PC-3 (cell line): ENCODE measurements around the gene RNF181. TPM values are rescaled to one million over a fixed set of nuclear protein-coding genes. Genes with fewer than 3 reads are reported as not detected.

Experiments
- ATAC-seq: fragments of 200-7000 bp; cut with Tn5 transposase; 2 replicates; pipeline ENCODE4 v1.9.1; 2020; ENCODE audit warnings: mild to moderate bottlenecking, moderate library complexity
- BruUV-seq: library from RNA; stranded (reverse); fragments of 400-500 nt; replicated peaks from 2 replicates; lab custom pipeline; 2021; lab: Mats Ljungman, UMichigan
- CTCF ChIA-PET: fragments of 300-600 bp; sonication (Branson Sonifier 250); formaldehyde crosslinking; loops from one replicate; lab custom pipeline; 2022; ENCODE audit warnings: antibody characterized with exemption; lab: Charles Lee
- POLR2A ChIA-PET: fragments of 300-600 bp; sonication (Branson Sonifier 250); formaldehyde crosslinking; loops from one replicate; lab custom pipeline; 2022; ENCODE audit warnings: antibody characterized with exemption; ENCODE audit not compliant: unreplicated experiment; lab: Charles Lee
- DNase-seq: peaks from one replicate; pipeline ENCODE4 v3.0.0-alpha.2; 2015
- H2AFZ ChIP-seq: fragments of 300-600 bp; sonication (generic); 2 replicates; pipeline ENCODE4 v1.6.0; 2016; ENCODE audit warnings: antibody characterized with exemption, low read length
- H3F3A ChIP-seq: fragments of 300-600 bp; sonication (generic); one replicate; pipeline ENCODE4 v1.6.0; 2017; ENCODE audit warnings: antibody characterized with exemption, low read length, control low read depth, mild to moderate bottlenecking; ENCODE audit not compliant: unreplicated experiment
- H3K27ac ChIP-seq: fragments of 300-600 bp; sonication (generic); 2 replicates; pipeline ENCODE4 v1.5.1; 2016; ENCODE audit warnings: mild to moderate bottlenecking, low read length
- H3K27me3 ChIP-seq: fragments of 300-600 bp; sonication (generic); 2 replicates; pipeline ENCODE4 v1.6.1; 2016; ENCODE audit warnings: low read length, mixed read lengths
- H3K36me3 ChIP-seq: fragments of 300-600 bp; sonication (generic); 2 replicates; pipeline ENCODE4 v1.6.1; 2016; ENCODE audit warnings: low read depth, mixed run types, low read length, mixed read lengths
- H3K4me1 ChIP-seq: fragments of 300-600 bp; sonication (generic); 2 replicates; pipeline ENCODE4 v1.5.1; 2016; ENCODE audit warnings: low read length; ENCODE audit not compliant: insufficient read depth
- H3K4me2 ChIP-seq: fragments of 300-600 bp; sonication (generic); 2 replicates; pipeline ENCODE4 v1.6.0; 2016; ENCODE audit warnings: low read length
- H3K4me3 ChIP-seq: fragments of 300-600 bp; sonication (generic); 2 replicates; pipeline ENCODE4 v1.5.1; 2016; ENCODE audit warnings: mild to moderate bottlenecking, low read length, mixed read lengths
- H3K79me2 ChIP-seq: fragments of 300-600 bp; sonication (generic); 2 replicates; pipeline ENCODE4 v1.6.1; 2017; ENCODE audit warnings: low read length, mixed read lengths
- H3K9ac ChIP-seq: fragments of 300-600 bp; sonication (generic); 2 replicates; pipeline ENCODE4 v1.6.0; 2016; ENCODE audit warnings: mild to moderate bottlenecking, low read length
- H3K9me2 ChIP-seq: fragments of 300-600 bp; sonication (generic); replicated peaks from 2 replicates; pipeline ENCODE4 v1.6.1; 2016; ENCODE audit warnings: mixed run types, low read length, mixed read lengths
- H3K9me3 ChIP-seq: fragments of 300-600 bp; sonication (generic); 2 replicates; pipeline ENCODE4 v1.6.1; 2016; ENCODE audit warnings: low read length, mixed read lengths
- H4K20me1 ChIP-seq: fragments of 300-600 bp; sonication (generic); 2 replicates; pipeline ENCODE4 v1.6.1; 2016; ENCODE audit warnings: low read length, mixed read lengths
- EZH2 ChIP-seq: fragments of 300-600 bp; sonication (generic); IDR thresholded peaks from one replicate; pipeline ENCODE4 v1.6.1; 2017; ENCODE audit warnings: antibody characterized with exemption, mild to moderate bottlenecking, low read length; ENCODE audit not compliant: unreplicated experiment
- EZH2phosphoT487 ChIP-seq: fragments of 300-600 bp; sonication (generic); IDR thresholded peaks from 2 replicates; pipeline ENCODE4 v1.6.1; 2018; ENCODE audit warnings: mild to moderate bottlenecking, antibody characterized with exemption, low read length, borderline replicate concordance
- intact Hi-C: fragments of 100-400 bp; cut with micrococcal nuclease; formaldehyde crosslinking; loops from 2 replicates; pipeline ENCODE4 v1.9.0; 2023
- total RNA-seq: library from RNA; depleted of rRNA; stranded (reverse); fragments of >200 nt; gene quantifications from 2 replicates; pipeline ENCODE4 v1.2.3, GENCODE V29; 2014
- TF ChIP-seq, protein P1 (sequence below): fragments of 300-600 bp; sonication (generic); conservative IDR thresholded peaks from 2 replicates; pipeline ENCODE4 v1.5.1; 2017; ENCODE audit warnings: antibody characterized with exemption, low read depth, mild to moderate bottlenecking, low read length

RNF181 gene
- total RNA-seq, 1 experiment from 2014 or later, result 225 TPM

DNA sequence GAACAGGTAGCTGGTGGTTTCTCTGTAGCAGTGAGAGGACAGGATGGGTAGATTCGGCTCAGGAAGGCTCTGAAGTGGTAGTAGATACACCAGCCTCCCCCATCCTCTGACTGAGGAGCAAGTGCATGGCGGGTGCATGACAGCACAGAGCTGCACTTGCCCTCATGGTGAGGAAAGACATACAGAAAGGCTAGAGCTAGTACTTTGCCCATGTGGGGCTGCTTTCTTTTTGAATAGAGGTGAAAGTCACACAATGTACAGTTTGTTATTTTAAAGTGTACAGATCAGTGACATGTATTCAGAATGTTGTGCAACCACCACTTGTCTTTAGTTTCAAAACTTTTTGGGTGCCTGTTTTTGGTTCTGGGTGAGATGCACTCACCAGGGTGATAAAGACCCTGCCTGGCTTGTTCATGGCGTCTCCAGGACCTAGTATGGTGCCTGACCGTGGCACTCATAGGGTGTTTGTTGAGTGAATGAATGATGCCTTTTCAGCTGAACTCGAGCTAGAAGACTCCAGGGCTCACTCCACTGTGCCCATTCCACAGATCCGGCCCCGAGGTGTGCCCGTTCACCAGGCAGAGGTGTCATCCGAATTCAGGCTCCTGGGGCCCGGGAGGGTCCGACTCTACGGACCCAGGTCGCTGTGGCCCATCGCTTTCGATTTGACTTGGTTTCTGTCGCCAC, 11.7 kb upstream of the RNF181 start:
- no peaks in the 10 kb centered on the region for H3K9me2 ChIP-seq
- no peaks in the 10 kb centered on the region for H3K27me3 ChIP-seq
- H3K79me2 ChIP-seq, result peaks cover 10% of the 10 kb centered on the region
- H3K4me3 ChIP-seq, result no peak overlapping the region
- TF ChIP-seq, protein P1, sequence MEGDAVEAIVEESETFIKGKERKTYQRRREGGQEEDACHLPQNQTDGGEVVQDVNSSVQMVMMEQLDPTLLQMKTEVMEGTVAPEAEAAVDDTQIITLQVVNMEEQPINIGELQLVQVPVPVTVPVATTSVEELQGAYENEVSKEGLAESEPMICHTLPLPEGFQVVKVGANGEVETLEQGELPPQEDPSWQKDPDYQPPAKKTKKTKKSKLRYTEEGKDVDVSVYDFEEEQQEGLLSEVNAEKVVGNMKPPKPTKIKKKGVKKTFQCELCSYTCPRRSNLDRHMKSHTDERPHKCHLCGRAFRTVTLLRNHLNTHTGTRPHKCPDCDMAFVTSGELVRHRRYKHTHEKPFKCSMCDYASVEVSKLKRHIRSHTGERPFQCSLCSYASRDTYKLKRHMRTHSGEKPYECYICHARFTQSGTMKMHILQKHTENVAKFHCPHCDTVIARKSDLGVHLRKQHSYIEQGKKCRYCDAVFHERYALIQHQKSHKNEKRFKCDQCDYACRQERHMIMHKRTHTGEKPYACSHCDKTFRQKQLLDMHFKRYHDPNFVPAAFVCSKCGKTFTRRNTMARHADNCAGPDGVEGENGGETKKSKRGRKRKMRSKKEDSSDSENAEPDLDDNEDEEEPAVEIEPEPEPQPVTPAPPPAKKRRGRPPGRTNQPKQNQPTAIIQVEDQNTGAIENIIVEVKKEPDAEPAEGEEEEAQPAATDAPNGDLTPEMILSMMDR, result no peak
- no peak for TF ChIP-seq EZH2
- no peak for TF ChIP-seq EZH2phosphoT487
- H3F3A ChIP-seq, result no peaks in the 10 kb centered on the region
- intact Hi-C loops, result loop anchor here (2.0 kb wide), 1 partner anchor 19 kb away; the partner anchor contains the start of gene TMEM150A
- H2AFZ ChIP-seq, result no peak overlapping the region
- ATAC-seq (no peak), DNase-seq (no peak)
- no peaks in the 10 kb centered on the region for H3K9me3 ChIP-seq
- no peak overlapping the region for H3K9ac ChIP-seq
- CTCF ChIA-PET, result no interaction called here
- no peaks in the 10 kb centered on the region for H3K36me3 ChIP-seq
- no peak overlapping the region for H3K27ac ChIP-seq
- POLR2A ChIA-PET, result no interaction called here
- peaks cover 22% of the 10 kb centered on the region for H3K4me1 ChIP-seq
- no peaks in the 10 kb centered on the region for H4K20me1 ChIP-seq
- H3K4me2 ChIP-seq, result no peak overlapping the region
- no TSS peak for BruUV-seq

DNA sequence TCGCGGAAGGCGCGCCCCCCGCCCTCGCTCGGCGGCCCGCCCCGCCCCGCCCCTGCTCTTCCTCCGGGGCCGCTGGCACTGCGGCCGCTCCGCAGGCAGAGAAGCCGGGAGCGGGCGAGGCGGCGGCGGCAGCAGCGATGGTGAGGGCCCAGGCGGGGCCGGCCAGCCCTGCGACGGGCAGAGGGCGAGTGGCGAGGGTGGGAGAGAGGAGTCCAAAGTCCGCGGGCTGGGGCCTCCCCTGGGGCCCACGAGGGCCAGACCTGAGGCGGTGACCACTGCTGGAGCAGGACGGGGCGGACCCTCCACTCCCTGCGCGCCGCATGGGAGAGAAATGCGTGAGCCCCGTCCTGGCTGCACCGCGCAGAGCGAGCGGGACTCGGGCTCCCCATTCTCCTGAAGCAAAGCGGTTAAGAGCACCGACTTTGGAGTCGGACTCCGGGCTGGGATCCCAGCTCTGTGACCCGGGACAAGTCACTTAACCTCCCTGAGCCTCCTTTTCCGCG, 11.1 kb upstream of the RNF181 start, which contains the start of gene VAMP5:
TSS of gene VAMP5 (plus strand) at position 78 of the 503 bp plus-strand sequence. CDS start at position 138, 60 bp downstream.
- DNase-seq (no peak), ATAC-seq (no peak)
- CTCF ChIA-PET, result no interaction called here
- TF ChIP-seq, protein P1, result no peak
- TF ChIP-seq EZH2phosphoT487 (no peak), EZH2 (no peak)
- Histone ChIP-seq H3K9ac (no peak within 1 kb of the TSS), H3K4me3 (no peak within 1 kb of the TSS), H3K27me3 (no peaks in the 10 kb centered on the region), H3K4me1 (peaks cover 17% of the 10 kb centered on the region), H3K27ac (peak within 1 kb of the TSS; percentile 42), H2AFZ (no peak within 1 kb of the TSS), H4K20me1 (no peaks in the 10 kb centered on the region), H3K79me2 (peaks cover 4% of the 10 kb centered on the region; the same call in 1 of the 2 replicates), H3K9me2 (no peaks in the 10 kb centered on the region), H3K36me3 (no peaks in the 10 kb centered on the region), H3F3A (no peaks in the 10 kb centered on the region), H3K9me3 (no peaks in the 10 kb centered on the region), H3K4me2 (peak within 1 kb of the TSS; percentile 43)
- intact Hi-C loops, result loop anchor here (2.0 kb wide), 1 partner anchor 18 kb away; the partner anchor contains the start of gene TMEM150A
- POLR2A ChIA-PET, result interaction anchor here (0.6 kb wide), 1 partner anchor 85 kb away, joined by 3 read pairs; no protein-coding TSS in a partner anchor
- BruUV-seq, result no TSS peak
